WTC11 (cell line): ENCODE results near the gene PRR19. TPM values are rescaled to one million over a fixed set of nuclear protein-coding genes. Genes with fewer than 3 reads are reported as not detected.

Source experiments
- ATAC-seq: fragments of 200-7000 bp; cut with Tn5 transposase; 2 replicates; pipeline ENCODE4 v1.10.0; 2021; ENCODE audit warnings: mild to moderate bottlenecking, moderate library complexity
- Bru-seq: library from RNA; stranded (reverse); fragments of 400-500 nt; gene quantifications from one replicate; lab custom pipeline; 2021; lab: Mats Ljungman, UMichigan
- CTCF ChIA-PET: fragments of 300-600 bp; sonication (Branson Sonifier 250); formaldehyde crosslinking; loops from one replicate; lab custom pipeline; 2021; ENCODE audit warnings: antibody characterized with exemption; lab: Charles Lee
- POLR2A ChIA-PET: fragments of 350-600 bp; sonication (Branson Sonifier 250); formaldehyde crosslinking; loops from one replicate; lab custom pipeline; 2021; ENCODE audit warnings: antibody characterized with exemption; lab: Charles Lee
- DNase-seq: peaks from one replicate; pipeline ENCODE4 v3.0.0; 2021; ENCODE audit warnings: low spot score
- H3K27ac Mint-ChIP-seq: 2 replicates; pipeline ENCODE4 v1.8.0; 2021; ENCODE audit warnings: mixed read lengths
- H3K27me3 Mint-ChIP-seq: 2 replicates; pipeline ENCODE4 v1.8.0; 2021; ENCODE audit warnings: low read depth, mild to moderate bottlenecking, moderate library complexity, mixed read lengths
- H3K36me3 Mint-ChIP-seq: 2 replicates; pipeline ENCODE4 v1.8.0; 2021; ENCODE audit warnings: mixed read lengths
- H3K4me1 Mint-ChIP-seq: 2 replicates; pipeline ENCODE4 v1.8.0; 2022; ENCODE audit warnings: mixed read lengths
- H3K4me3 Mint-ChIP-seq: 2 replicates; pipeline ENCODE4 v1.8.0; 2021; ENCODE audit warnings: mild to moderate bottlenecking, moderate library complexity, mixed read lengths
- H3K9me3 Mint-ChIP-seq: 2 replicates; pipeline ENCODE4 v1.8.0; 2021; ENCODE audit warnings: mixed read lengths
- CREB1 ChIP-seq: sonication (generic); formaldehyde crosslinking; IDR thresholded peaks from 2 replicates; pipeline ENCODE4 v1.8.0; 2023; ENCODE audit warnings: mild to moderate bottlenecking, missing genetic modification reagents
- EMX1 ChIP-seq: fragments of 250-450 bp; sonication (Bioruptor Pico); IDR thresholded peaks from 2 replicates; pipeline ENCODE4 v1.8.0; 2021; ENCODE audit warnings: mild to moderate bottlenecking
- ETV6 ChIP-seq: sonication (generic); formaldehyde crosslinking; IDR thresholded peaks from 2 replicates; pipeline ENCODE4 v1.8.1; 2022; ENCODE audit warnings: mild to moderate bottlenecking, missing genetic modification reagents
- FOXK1 ChIP-seq: sonication (generic); formaldehyde crosslinking; IDR thresholded peaks from 2 replicates; pipeline ENCODE4 v1.8.0; 2022; ENCODE audit warnings: mild to moderate bottlenecking, moderate library complexity, missing genetic modification reagents
- JAZF1 ChIP-seq: fragments of 250-450 bp; sonication (Bioruptor Pico); IDR thresholded peaks from 2 replicates; pipeline ENCODE4 v1.9.0; 2021; ENCODE audit warnings: moderate library complexity, mild to moderate bottlenecking, inconsistent platforms
- NFATC4 ChIP-seq: fragments of 250-450 bp; sonication (Bioruptor Pico); IDR thresholded peaks from 2 replicates; pipeline ENCODE4 v1.9.0; 2021; ENCODE audit warnings: mild to moderate bottlenecking
- RELA ChIP-seq: sonication (generic); formaldehyde crosslinking; IDR thresholded peaks from 2 replicates; pipeline ENCODE4 v1.8.1; 2022; ENCODE audit warnings: missing genetic modification reagents, mild to moderate bottlenecking, borderline replicate concordance
- TP53 ChIP-seq: sonication (generic); formaldehyde crosslinking; IDR thresholded peaks from 2 replicates; pipeline ENCODE4 v1.8.1; 2023; ENCODE audit warnings: mild to moderate bottlenecking, missing genetic modification reagents
- long read RNA-seq, 3 experiments: library from RNA in 1 of 3; library from capped mRNA in 1 of 3; library from polyadenylated mRNA in 1 of 3; unstranded in 2 of 3; stranded (forward) in 1 of 3; transcript quantifications; one replicate each; pipeline ENCODE4 v2.0.0, GENCODE V29; 2021
- total RNA-seq: library from RNA; stranded (reverse); gene quantifications from 3 replicates; pipeline ENCODE4 v1.2.3, GENCODE V29; 2021
- TF ChIP-seq, protein P1 (sequence below): sonication (generic); formaldehyde crosslinking; IDR thresholded peaks from 2 replicates; pipeline ENCODE4 v1.8.0; 2022; ENCODE audit warnings: mild to moderate bottlenecking, missing genetic modification reagents
- TF ChIP-seq, protein P2 (sequence below): sonication (generic); formaldehyde crosslinking; IDR thresholded peaks from 2 replicates; pipeline ENCODE4 v1.8.1; 2023; ENCODE audit warnings: mild to moderate bottlenecking, moderate library complexity, missing genetic modification reagents
- TF ChIP-seq, protein P3 (sequence below): sonication (generic); formaldehyde crosslinking; IDR thresholded peaks from 2 replicates; pipeline ENCODE4 v1.8.0; 2023; ENCODE audit warnings: mild to moderate bottlenecking, missing genetic modification reagents
- TF ChIP-seq, protein P4 (sequence below): sonication (generic); formaldehyde crosslinking; IDR thresholded peaks from 2 replicates; pipeline ENCODE4 v1.8.1; 2022; ENCODE audit warnings: missing genetic modification reagents, borderline replicate concordance
- TF ChIP-seq, protein P5 (sequence below): sonication (generic); formaldehyde crosslinking; IDR thresholded peaks from 2 replicates; pipeline ENCODE4 v1.8.1; 2023; ENCODE audit warnings: mild to moderate bottlenecking, missing genetic modification reagents, moderate library complexity

Gene PRR19, protein sequence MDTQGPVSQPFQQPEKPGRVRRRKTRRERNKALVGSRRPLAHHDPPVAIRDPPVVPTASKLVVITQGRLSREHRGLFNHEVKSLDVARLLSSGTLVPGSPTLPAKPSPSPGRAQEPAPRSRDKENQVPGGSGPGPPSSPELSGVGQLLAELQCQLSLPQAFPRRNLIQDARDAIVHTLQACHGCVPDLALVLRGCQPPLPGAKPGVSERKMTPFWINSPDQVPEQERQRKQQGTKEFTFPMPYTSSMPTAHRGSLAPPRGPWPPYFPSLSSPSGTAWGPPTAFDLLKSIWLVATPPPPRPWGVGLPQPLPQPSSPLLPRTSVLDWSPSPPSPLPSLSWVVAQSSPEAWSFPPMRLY
- 3.6 to 5.0 TPM (median 3.7 TPM) in 3 replicates for total RNA-seq
- percentile 34 among the genes with signal in this experiment for Bru-seq, nascent RNA
- long read RNA-seq, experiment 1, transcript PRR19-201 (3 exons, 1,530 nt) = major isoform, 5 of 10 reads
- long read RNA-seq, experiment 1, partial matches to known transcripts = 0 of 10 reads
- long read RNA-seq, experiment 1, other reads (novel, unspliced or antisense) = 2 of 10 reads
- long read RNA-seq, experiment 2, partial matches to known transcripts = 0 of 8 reads
- long read RNA-seq, experiment 2, other reads (novel, unspliced or antisense) = 4 of 8 reads
- long read RNA-seq, experiment 3, transcript PRR19-201 (3 exons, 1,530 nt) = major isoform, 10 of 14 reads
- long read RNA-seq, experiment 3, partial matches to known transcripts = 0 of 14 reads
- long read RNA-seq, experiment 3, other reads (novel, unspliced or antisense) = 4 of 14 reads

DNA sequence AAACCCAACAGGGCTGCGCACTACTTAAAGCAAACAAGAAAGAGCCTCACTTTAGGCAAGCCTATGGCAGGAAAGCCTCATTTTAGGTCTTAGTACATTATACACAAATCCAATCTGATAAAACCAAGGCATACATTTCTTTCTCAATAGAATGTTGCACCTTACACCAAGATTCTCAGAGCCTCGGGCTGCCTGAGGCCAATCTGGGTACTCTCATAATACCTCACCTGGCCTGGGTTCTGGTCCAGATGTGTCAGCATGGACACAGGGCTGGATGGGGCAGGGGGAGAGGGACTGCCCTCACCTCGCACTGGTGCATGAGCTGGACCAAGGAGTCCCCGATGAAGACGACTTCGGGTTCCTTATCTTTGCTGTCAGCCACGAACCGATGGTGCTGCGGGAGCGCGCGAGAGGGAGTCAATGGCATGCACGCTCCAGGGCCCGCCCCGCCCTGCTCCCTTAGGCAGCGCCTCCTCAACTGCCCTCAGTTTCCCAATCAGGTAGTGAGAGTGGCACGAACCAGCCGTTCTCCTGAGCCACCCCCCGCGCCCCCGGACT lies at the start of gene PRR19:
PRR19 (plus strand) TSS at position 487 of the 558 bp plus-strand sequence. CDS start 7,453 bp downstream, outside the sequence.
- H3K27ac Mint-ChIP-seq = peak within 1 kb of the TSS; percentile 56; the same call in 1 of the 2 replicates
- peak within 1 kb of the TSS; percentile 88 for H3K4me3 Mint-ChIP-seq
- ATAC-seq = peak; percentile 44
- H3K36me3 Mint-ChIP-seq = peaks cover 14% of the 10 kb centered on the region
- CTCF ChIA-PET = interaction anchor here (0.6 to 1.7 kb wide), 7 partner anchors 9 to 414 kb away, joined by 3 to 9 read pairs (median 4); partner anchors contain the start of gene TMEM145
- H3K4me1 Mint-ChIP-seq = peaks cover 23% of the 10 kb centered on the region
- TF ChIP-seq, protein P1, sequence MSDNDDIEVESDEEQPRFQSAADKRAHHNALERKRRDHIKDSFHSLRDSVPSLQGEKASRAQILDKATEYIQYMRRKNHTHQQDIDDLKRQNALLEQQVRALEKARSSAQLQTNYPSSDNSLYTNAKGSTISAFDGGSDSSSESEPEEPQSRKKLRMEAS (CRISPR knock-in tag) = no peak
- 0 out of 2 replicates have a peak, but pooled peaks have one; percentile 68 for TF ChIP-seq TP53
- TF ChIP-seq NFATC4 = no peak
- no peak for DNase-seq
- POLR2A ChIA-PET = interaction anchor here (0.5 to 1.2 kb wide), 3 partner anchors 12 to 54 kb away, joined by 3 to 7 read pairs (median 3); partner anchors contain the start of gene TMEM145
- no peaks in the 10 kb centered on the region for H3K9me3 Mint-ChIP-seq
- no peaks in the 10 kb centered on the region; the same call in none of the 2 replicates for H3K27me3 Mint-ChIP-seq

DNA sequence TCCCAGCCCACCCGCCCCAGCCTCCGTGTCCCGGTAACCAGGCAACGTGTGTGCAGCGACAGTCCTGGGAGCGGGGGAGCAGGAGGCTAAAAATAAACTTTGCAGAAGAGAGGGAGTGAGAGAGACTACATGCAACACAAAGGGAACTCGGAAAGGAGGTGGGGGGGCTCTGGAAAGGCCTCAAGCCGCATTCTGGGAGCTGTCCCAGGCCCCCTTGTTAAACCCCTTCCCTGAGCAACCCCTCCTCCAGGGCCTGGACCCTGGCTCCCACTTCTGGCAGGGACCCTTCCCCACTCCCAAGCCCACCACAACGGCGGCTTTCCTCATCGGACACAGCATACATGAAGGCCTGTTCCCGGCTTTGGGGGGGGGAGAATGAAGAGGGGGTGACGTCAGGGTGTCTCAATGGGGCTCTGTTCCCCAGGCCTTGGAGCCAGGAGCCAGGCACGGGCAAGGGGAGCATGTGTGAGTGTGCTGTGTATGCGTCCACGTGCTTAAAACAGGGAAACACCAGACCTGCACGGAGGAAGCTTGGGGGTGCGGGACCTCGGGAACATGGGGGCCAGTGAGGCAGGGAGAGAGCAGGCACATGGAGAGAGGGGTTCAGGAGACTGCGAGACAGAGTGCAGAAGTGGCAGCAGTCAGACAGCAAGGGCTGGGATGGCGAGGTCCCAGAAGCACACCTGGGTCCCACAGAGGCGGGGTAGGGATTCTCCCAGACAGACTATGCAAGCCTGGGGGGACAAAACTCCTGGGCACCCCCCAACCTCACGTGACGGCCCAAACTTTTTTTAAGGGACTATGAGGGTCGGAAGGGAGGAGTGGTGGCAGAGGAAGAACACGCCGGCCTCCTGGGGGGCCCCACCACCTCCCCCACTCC lies 49.3 kb upstream of the PRR19 start:
- peaks cover 32% of the 10 kb centered on the region for H3K4me1 Mint-ChIP-seq
- POLR2A ChIA-PET = interaction anchor here (1.2 kb wide), 1 partner anchor 27 kb away, joined by 3 read pairs; no protein-coding TSS in a partner anchor
- DNase-seq = no peak
- no peaks in the 10 kb centered on the region for H3K36me3 Mint-ChIP-seq
- no peak for ATAC-seq
- no peaks in the 10 kb centered on the region for H3K9me3 Mint-ChIP-seq
- peak overlapping the region; percentile 90 for H3K4me3 Mint-ChIP-seq
- TF ChIP-seq, protein P1 (CRISPR knock-in tag) = 0 out of 2 replicates have a peak, but pooled peaks have one; percentile 48
- TF ChIP-seq, protein P2, sequence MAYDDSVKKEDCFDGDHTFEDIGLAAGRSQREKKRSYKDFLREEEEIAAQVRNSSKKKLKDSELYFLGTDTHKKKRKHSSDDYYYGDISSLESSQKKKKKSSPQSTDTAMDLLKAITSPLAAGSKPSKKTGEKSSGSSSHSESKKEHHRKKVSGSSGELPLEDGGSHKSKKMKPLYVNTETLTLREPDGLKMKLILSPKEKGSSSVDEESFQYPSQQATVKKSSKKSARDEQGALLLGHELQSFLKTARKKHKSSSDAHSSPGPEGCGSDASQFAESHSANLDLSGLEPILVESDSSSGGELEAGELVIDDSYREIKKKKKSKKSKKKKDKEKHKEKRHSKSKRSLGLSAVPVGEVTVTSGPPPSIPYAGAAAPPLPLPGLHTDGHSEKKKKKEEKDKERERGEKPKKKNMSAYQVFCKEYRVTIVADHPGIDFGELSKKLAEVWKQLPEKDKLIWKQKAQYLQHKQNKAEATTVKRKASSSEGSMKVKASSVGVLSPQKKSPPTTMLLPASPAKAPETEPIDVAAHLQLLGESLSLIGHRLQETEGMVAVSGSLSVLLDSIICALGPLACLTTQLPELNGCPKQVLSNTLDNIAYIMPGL (CRISPR knock-in tag) = 0 out of 2 replicates have a peak, but pooled peaks have one; percentile 16
- no peak; the same call in 1 of the 2 replicates for TF ChIP-seq ETV6 (CRISPR knock-in tag)
- TF ChIP-seq, all 79 proteins: peak for 2
- Mint-ChIP-seq H3K27me3 (peaks cover 11% of the 10 kb centered on the region), H3K27ac (peak overlapping the region; percentile 99)
- CTCF ChIA-PET = interaction anchor here (1.0 to 3.5 kb wide), 4 partner anchors 8 to 27 kb away, joined by 3 to 26 read pairs (median 4); no protein-coding TSS in a partner anchor

DNA sequence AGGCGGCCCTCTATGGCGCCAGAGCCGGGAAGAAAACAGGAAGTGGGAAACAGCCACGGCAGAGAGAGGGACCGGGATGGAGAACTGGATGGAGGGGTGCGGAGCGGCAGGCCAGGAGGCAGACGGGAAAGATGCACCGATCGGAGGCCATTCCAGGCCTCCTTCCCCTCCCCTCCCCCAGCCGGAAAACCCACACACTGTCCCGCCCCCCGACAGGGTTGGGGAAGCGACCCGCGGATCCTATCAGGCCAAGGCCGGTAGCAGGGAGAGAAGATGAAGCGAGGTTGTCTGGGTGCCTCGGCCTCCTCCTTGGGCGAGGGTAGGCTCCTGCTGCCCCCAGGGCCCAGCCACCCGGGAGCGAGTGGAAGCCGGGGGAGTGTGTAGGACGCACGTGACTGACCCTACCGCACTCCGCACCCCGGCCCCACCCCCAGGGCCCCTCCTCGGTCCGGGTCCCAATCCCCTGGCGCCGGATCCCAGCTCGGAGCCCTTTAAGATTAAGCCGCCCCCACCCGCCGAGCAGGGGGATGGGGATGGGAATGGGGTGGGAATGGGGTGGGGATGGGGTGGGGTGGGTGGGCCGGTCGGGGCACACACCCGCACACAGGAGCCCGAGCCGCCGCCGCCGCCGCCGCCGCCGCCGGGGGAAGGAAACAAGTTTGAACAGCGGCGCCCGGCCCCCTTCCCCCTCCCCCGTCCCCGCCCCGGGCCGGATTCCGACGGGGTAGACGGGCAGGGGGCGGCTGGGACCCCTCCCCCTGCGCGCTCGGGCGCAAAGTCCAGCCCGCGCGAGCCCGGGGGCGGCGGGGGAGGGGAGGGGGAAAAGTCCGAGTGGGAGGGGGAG lies 48.5 kb upstream of the PRR19 start:
- Mint-ChIP-seq H3K4me1 (peaks cover 32% of the 10 kb centered on the region), H3K9me3 (no peaks in the 10 kb centered on the region), H3K27ac (peak overlapping the region; percentile 99), H3K27me3 (peaks cover 20% of the 10 kb centered on the region), H3K36me3 (no peaks in the 10 kb centered on the region), H3K4me3 (peak overlapping the region; percentile 90)
- DNase-seq = peak; percentile 77
- ATAC-seq = peak; percentile 11
- POLR2A ChIA-PET = no interaction called here
- CTCF ChIA-PET = interaction anchor here (1.0 to 1.4 kb wide), 3 partner anchors 9 to 26 kb away, joined by 3 to 4 read pairs (median 3); no protein-coding TSS in a partner anchor
- no peak for TF ChIP-seq CREB1 (CRISPR knock-in tag)
- TF ChIP-seq, protein P3, sequence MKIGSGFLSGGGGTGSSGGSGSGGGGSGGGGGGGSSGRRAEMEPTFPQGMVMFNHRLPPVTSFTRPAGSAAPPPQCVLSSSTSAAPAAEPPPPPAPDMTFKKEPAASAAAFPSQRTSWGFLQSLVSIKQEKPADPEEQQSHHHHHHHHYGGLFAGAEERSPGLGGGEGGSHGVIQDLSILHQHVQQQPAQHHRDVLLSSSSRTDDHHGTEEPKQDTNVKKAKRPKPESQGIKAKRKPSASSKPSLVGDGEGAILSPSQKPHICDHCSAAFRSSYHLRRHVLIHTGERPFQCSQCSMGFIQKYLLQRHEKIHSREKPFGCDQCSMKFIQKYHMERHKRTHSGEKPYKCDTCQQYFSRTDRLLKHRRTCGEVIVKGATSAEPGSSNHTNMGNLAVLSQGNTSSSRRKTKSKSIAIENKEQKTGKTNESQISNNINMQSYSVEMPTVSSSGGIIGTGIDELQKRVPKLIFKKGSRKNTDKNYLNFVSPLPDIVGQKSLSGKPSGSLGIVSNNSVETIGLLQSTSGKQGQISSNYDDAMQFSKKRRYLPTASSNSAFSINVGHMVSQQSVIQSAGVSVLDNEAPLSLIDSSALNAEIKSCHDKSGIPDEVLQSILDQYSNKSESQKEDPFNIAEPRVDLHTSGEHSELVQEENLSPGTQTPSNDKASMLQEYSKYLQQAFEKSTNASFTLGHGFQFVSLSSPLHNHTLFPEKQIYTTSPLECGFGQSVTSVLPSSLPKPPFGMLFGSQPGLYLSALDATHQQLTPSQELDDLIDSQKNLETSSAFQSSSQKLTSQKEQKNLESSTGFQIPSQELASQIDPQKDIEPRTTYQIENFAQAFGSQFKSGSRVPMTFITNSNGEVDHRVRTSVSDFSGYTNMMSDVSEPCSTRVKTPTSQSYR (CRISPR knock-in tag) = 0 out of 2 replicates have a peak, but pooled peaks have one; percentile 40
- TF ChIP-seq, protein P1 (CRISPR knock-in tag) = 0 out of 2 replicates have a peak, but pooled peaks have one; percentile 1
- TF ChIP-seq, protein P4, sequence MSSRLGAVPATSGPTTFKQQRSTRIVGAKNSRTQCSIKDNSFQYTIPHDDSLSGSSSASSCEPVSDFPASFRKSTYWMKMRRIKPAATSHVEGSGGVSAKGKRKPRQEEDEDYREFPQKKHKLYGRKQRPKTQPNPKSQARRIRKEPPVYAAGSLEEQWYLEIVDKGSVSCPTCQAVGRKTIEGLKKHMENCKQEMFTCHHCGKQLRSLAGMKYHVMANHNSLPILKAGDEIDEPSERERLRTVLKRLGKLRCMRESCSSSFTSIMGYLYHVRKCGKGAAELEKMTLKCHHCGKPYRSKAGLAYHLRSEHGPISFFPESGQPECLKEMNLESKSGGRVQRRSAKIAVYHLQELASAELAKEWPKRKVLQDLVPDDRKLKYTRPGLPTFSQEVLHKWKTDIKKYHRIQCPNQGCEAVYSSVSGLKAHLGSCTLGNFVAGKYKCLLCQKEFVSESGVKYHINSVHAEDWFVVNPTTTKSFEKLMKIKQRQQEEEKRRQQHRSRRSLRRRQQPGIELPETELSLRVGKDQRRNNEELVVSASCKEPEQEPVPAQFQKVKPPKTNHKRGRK (CRISPR knock-in tag) = no peak
- no peak for TF ChIP-seq JAZF1 (CRISPR knock-in tag)
- no peak for TF ChIP-seq RELA (CRISPR knock-in tag)
- peak; percentile 45; the same call in 1 of the 2 replicates for TF ChIP-seq FOXK1 (CRISPR knock-in tag)
- TF ChIP-seq, protein P5, sequence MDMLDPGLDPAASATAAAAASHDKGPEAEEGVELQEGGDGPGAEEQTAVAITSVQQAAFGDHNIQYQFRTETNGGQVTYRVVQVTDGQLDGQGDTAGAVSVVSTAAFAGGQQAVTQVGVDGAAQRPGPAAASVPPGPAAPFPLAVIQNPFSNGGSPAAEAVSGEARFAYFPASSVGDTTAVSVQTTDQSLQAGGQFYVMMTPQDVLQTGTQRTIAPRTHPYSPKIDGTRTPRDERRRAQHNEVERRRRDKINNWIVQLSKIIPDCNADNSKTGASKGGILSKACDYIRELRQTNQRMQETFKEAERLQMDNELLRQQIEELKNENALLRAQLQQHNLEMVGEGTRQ (CRISPR knock-in tag) = peak; percentile 75
- TF ChIP-seq EMX1 (CRISPR knock-in tag) = no peak
- TF ChIP-seq ETV6 (CRISPR knock-in tag) = 0 out of 2 replicates have a peak, but pooled peaks have one; percentile 26
- 0 out of 2 replicates have a peak, but pooled peaks have one; percentile 18 for TF ChIP-seq TP53
